GM23338 (cell line): Measurements from ENCODE around the gene PSAPL1. TPM values are rescaled to one million over a fixed set of nuclear protein-coding genes. Genes with fewer than 3 reads are reported as not detected.

Experiments
- CREB1 ChIP-seq: fragments of 250-450 bp; sonication (Bioruptor Pico); IDR thresholded peaks from 2 replicates; pipeline ENCODE4 v1.5.0; 2020; ENCODE audit warnings: low read depth, mild to moderate bottlenecking, moderate library complexity
- EZH2 ChIP-seq: fragments of 200-600 bp; sonication (generic); IDR thresholded peaks from one replicate; pipeline ENCODE4 v1.8.0; 2017; ENCODE audit warnings: antibody characterized with exemption, mild to moderate bottlenecking, low read depth; ENCODE audit not compliant: unreplicated experiment
- NANOG ChIP-seq: IDR thresholded peaks from 2 replicates; pipeline ENCODE4 v1.6.1; 2016; ENCODE audit warnings: antibody characterized with exemption, borderline replicate concordance
- STAT1 ChIP-seq: IDR thresholded peaks from one replicate; pipeline ENCODE4 v1.6.1; 2016; ENCODE audit warnings: antibody characterized with exemption; ENCODE audit not compliant: unreplicated experiment
- ZNF114 ChIP-seq: fragments of 250-450 bp; sonication (Bioruptor Pico); IDR thresholded peaks from 2 replicates; pipeline ENCODE4 v1.5.0; 2020; ENCODE audit warnings: mild to moderate bottlenecking, moderate library complexity
- ZNF331 ChIP-seq: fragments of 250-450 bp; sonication (Bioruptor Pico); IDR thresholded peaks from 2 replicates; pipeline ENCODE4 v1.5.0; 2020; ENCODE audit warnings: low read depth, mild to moderate bottlenecking, moderate library complexity
- polyA plus RNA-seq: library from polyadenylated mRNA; unstranded; fragments of >200 nt; fragmentation: Nextera tagmentation; extraction: Ambion mirVana; gene quantifications from 2 replicates; pipeline ENCODE4 v1.2.1, GENCODE V29; 2016
- total RNA-seq: library from RNA; depleted of rRNA; stranded (reverse); fragments of >200 nt; shearing (Covaris generic); gene quantifications from 2 replicates; pipeline ENCODE4 v1.2.3, GENCODE V29; 2014
- TF ChIP-seq, protein P1 (sequence below): fragments of 250-450 bp; sonication (Bioruptor Pico); IDR thresholded peaks from 2 replicates; pipeline ENCODE4 v1.5.0; 2020; ENCODE audit warnings: mild to moderate bottlenecking, moderate library complexity
- TF ChIP-seq, protein P2 (sequence below): IDR thresholded peaks from one replicate; pipeline ENCODE4 v1.6.1; 2018; ENCODE audit warnings: antibody characterized with exemption; ENCODE audit not compliant: unreplicated experiment

Gene PSAPL1
- total and polyA plus RNA-seq, 2 experiments from 2014 or later = not detected

DNA sequence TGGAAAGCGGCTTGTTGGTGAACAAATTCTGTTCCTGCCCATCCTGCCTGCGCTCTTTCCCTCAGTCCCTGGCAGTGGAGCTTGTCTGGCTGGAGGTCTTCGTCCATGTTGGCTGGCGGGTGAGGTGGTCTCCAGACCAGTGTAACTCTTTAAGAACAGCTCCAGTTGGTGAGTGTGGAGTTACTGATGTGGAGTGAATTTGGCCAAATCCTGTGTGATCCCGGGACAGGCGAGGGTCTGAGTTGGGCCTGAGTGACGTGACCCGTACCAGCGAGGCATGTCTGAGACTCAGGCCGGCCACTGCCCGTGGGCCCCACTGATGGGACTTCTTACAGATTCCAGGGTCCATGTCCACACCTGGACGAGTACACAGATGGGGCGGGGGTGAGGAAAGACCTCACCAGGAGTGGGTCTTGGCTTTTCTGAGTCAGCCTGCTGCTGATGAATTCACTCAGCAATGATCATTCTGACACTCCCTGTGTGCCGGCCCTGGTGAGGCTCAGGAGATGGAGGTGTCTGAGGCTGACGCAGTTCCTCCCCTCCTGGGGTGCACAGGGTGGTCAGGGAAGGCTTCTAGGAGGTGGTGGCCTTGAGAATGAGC is 45.5 kb downstream of the PSAPL1 start (continued):
- TF ChIP-seq, protein P1, sequence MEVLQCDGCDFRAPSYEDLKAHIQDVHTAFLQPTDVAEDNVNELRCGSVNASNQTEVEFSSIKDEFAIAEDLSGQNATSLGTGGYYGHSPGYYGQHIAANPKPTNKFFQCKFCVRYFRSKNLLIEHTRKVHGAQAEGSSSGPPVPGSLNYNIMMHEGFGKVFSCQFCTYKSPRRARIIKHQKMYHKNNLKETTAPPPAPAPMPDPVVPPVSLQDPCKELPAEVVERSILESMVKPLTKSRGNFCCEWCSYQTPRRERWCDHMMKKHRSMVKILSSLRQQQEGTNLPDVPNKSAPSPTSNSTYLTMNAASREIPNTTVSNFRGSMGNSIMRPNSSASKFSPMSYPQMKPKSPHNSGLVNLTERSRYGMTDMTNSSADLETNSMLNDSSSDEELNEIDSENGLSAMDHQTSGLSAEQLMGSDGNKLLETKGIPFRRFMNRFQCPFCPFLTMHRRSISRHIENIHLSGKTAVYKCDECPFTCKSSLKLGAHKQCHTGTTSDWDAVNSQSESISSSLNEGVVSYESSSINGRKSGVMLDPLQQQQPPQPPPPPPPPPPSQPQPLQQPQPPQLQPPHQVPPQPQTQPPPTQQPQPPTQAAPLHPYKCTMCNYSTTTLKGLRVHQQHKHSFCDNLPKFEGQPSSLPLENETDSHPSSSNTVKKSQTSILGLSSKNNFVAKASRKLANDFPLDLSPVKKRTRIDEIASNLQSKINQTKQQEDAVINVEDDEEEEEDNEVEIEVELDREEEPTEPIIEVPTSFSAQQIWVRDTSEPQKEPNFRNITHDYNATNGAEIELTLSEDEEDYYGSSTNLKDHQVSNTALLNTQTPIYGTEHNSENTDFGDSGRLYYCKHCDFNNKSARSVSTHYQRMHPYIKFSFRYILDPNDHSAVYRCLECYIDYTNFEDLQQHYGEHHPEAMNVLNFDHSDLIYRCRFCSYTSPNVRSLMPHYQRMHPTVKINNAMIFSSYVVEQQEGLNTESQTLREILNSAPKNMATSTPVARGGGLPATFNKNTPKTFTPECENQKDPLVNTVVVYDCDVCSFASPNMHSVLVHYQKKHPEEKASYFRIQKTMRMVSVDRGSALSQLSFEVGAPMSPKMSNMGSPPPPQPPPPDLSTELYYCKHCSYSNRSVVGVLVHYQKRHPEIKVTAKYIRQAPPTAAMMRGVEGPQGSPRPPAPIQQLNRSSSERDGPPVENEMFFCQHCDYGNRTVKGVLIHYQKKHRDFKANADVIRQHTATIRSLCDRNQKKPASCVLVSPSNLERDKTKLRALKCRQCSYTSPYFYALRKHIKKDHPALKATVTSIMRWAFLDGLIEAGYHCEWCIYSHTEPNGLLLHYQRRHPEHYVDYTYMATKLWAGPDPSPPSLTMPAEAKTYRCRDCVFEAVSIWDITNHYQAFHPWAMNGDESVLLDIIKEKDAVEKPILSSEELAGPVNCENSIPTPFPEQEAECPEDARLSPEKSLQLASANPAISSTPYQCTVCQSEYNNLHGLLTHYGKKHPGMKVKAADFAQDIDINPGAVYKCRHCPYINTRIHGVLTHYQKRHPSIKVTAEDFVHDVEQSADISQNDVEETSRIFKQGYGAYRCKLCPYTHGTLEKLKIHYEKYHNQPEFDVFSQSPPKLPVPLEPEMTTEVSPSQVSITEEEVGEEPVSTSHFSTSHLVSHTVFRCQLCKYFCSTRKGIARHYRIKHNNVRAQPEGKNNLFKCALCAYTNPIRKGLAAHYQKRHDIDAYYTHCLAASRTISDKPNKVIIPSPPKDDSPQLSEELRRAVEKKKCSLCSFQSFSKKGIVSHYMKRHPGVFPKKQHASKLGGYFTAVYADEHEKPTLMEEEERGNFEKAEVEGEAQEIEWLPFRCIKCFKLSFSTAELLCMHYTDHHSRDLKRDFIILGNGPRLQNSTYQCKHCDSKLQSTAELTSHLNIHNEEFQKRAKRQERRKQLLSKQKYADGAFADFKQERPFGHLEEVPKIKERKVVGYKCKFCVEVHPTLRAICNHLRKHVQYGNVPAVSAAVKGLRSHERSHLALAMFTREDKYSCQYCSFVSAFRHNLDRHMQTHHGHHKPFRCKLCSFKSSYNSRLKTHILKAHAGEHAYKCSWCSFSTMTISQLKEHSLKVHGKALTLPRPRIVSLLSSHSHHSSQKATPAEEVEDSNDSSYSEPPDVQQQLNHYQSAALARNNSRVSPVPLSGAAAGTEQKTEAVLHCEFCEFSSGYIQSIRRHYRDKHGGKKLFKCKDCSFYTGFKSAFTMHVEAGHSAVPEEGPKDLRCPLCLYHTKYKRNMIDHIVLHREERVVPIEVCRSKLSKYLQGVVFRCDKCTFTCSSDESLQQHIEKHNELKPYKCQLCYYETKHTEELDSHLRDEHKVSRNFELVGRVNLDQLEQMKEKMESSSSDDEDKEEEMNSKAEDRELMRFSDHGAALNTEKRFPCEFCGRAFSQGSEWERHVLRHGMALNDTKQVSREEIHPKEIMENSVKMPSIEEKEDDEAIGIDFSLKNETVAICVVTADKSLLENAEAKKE (CRISPR knock-in tag) = no peak
- TF ChIP-seq ZNF331 (CRISPR knock-in tag) = no peak
- TF ChIP-seq NANOG = no peak
- no peak for TF ChIP-seq CREB1
- TF ChIP-seq ZNF114 = no peak
- no peak for TF ChIP-seq STAT1
- no peak for TF ChIP-seq EZH2
- TF ChIP-seq, protein P2, sequence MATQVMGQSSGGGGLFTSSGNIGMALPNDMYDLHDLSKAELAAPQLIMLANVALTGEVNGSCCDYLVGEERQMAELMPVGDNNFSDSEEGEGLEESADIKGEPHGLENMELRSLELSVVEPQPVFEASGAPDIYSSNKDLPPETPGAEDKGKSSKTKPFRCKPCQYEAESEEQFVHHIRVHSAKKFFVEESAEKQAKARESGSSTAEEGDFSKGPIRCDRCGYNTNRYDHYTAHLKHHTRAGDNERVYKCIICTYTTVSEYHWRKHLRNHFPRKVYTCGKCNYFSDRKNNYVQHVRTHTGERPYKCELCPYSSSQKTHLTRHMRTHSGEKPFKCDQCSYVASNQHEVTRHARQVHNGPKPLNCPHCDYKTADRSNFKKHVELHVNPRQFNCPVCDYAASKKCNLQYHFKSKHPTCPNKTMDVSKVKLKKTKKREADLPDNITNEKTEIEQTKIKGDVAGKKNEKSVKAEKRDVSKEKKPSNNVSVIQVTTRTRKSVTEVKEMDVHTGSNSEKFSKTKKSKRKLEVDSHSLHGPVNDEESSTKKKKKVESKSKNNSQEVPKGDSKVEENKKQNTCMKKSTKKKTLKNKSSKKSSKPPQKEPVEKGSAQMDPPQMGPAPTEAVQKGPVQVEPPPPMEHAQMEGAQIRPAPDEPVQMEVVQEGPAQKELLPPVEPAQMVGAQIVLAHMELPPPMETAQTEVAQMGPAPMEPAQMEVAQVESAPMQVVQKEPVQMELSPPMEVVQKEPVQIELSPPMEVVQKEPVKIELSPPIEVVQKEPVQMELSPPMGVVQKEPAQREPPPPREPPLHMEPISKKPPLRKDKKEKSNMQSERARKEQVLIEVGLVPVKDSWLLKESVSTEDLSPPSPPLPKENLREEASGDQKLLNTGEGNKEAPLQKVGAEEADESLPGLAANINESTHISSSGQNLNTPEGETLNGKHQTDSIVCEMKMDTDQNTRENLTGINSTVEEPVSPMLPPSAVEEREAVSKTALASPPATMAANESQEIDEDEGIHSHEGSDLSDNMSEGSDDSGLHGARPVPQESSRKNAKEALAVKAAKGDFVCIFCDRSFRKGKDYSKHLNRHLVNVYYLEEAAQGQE = no peak
